DMS79 (cell line): Measurements from ENCODE around the gene GALNT2.

Source experiments
- DNase-seq: peaks from one replicate; lab custom pipeline; 2025; lab: John Stamatoyannopoulos, UW

GALNT2 gene

DNA sequence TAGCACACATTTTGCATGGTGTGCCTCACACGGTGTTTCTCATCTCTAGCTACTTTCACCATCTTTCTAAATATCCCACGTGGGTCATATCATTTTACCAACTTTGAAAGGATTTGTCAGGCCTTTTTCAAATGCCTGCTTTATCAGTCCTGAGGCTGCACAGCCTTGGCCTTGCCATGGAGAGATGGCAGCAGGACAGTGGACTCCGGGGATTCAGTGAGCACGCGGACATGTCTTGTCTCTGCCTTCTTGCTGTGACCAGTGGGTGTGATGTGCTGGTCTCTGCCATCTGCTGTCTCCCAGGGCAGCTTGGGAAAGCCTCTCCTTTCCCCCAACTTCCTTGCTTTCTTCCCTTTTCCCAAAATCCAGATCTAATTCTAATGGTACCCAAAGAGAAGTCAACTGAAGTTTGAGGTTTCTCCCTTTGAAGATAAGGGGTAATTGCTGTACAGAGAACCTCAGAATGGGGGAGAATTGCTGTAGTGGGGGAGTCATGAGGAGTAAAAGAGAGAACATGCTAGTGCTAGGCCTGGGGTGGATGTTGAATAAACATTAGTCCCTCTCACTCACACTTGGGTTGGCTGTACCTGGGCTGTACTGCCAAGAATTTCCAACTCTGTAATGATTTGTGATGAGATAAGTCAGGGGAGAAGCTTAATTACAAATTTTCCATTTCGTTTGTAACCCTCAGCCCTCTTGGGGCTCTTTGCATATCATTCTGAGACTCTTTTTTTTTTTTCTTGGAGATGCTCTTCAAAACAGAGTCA lies 99.5 kb downstream of the GALNT2 start:
- DNase-seq: no peak

DNA sequence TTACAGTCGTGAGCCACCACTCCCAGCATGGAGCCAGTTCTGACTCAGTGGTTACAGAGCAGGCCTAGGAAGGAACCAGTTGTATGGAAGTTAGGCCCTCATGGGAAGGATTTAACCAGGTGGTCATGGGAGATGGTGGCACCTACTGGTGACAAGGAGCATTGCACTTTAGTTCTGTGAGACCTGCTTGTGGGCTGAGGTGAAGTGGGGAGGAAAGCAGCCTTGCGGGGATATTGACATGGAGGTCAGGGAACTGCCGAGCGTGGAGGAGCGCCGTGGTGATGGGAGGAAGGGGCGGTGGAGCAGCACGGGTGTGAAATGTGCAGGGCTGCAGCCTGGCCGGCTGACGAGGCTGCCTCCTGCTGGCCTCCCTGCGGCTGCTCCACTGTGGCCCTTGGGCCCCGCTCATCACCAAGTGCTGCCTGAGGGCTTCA lies 100.4 kb downstream of the GALNT2 start:
- DNase-seq: no peak

DNA sequence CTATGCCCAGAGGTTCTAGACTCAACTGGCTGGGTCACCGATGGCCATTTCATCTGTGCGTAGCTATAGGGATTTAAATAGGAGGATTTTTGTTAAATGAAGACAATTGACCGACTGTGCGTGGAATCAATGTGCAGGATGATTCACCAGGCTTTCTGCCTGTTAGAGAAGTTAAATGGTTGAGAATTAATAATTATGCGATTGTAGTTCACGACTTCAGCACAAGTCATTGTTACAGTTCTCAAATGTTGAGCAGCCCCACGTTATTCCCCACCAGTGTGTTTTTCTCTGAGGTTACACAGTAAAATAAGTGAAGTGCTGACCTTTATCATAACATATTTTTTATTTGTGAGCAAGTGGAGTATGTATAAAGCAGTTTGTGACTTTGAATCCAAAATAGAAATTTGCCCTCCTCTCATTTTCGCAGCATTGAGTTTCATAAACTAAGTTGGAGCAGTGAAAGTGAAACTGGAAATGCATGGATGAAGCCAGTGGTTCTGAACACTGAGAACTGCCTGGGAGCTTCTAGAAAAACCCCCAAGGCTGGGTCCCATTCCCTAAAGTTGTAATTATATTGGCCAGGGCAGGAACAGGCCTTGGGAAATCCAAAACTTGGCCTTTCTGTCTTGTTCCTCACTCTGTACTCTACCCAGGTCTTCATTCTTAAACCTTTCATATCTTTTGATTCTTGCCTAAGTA lies 102.6 kb downstream of the GALNT2 start:
- DNase-seq: no peak

DNA sequence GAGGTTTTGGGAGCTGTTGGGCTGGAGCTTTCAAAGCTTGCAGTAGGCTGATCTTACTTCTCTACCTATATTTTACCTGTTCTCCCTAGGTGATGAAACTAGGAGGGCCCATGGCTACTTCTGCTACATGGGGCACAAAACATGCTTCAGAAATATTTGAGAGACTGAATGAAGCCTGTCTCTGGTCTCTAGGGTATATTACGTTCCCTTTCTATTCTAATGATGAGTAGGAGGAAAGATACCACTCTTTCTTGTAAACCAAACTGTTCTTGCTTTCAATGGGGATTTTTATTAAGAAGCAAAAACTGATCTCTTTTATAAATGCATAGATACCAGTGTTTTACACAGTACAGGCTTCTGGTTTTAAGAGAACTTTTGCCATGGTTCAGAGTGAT lies 103.1 kb downstream of the GALNT2 start:
- no peak for DNase-seq

DNA sequence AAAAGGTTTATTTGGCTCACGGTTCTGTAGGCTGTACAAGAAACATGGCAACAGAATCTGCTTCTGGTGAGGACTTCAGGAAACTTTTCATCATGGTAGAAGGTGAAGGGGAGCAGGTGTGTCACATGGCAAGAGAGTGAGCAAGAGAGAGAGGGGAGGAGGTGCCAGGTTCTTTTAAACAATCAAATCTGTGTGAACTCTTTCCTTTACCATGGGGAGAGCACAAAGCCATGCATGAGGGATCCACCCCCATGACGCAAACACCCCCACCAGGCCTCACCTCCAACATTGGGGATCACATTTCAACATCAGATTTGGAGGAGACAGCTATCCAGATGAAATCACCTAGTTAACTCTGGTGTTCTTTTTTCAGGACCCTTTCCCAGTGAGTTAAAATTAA lies 103.6 kb downstream of the GALNT2 start:
- no peak for DNase-seq

DNA sequence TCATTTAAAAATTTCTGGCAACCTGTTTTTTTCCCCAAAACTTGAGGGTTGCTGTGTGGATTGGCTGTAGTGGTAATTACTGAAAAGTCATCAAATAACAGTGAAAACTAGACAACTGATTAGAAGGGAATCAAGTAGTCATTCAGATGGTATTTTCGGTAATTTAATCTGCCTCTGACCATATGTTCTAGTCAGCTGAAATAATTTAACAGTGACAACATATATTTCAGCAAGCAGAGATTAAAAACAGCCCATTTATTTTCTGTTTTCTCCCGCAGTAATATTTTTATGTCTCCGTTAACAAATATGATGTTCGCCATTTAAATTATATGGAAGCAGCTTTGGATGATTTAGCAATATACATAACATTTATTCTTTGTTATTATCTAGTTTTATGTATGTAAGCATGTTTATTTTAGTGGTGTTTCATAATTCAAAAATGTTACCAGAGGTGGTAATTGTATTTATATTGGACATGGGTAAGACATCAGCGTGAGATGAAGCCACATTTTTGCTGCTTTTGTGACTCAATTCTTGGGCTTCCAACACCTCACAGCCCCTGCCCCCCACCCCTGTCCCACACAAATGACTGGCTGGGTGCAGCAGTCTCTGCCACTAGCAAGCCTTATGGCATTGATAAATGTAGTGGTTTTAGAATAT lies 104.4 kb downstream of the GALNT2 start:
- DNase-seq: no peak

DNA sequence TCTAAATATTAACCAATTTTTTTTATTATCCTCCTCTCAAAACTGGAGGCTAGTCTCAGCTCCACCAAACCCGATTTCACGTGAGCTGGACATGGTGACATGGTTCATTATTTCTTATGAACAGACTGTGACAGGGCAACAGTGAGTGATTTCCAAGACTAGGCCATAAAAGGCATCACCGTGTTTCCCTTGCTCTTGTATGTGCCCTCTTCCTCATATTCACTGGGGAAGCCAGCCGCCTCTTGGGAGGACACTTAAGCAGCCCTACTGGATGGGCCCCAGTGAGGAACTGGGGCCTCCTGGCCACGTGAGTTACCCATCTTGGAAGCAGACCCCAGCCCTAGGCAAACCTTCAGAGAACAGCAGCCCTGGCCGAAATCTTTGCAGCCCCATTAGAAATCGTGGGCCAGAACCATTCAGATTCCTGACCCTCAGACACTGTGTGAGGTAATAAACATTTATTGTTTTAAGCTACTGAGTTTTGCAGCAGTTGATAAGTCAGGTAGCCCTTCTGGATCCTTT lies 105.0 kb downstream of the GALNT2 start:
- no peak for DNase-seq

DNA sequence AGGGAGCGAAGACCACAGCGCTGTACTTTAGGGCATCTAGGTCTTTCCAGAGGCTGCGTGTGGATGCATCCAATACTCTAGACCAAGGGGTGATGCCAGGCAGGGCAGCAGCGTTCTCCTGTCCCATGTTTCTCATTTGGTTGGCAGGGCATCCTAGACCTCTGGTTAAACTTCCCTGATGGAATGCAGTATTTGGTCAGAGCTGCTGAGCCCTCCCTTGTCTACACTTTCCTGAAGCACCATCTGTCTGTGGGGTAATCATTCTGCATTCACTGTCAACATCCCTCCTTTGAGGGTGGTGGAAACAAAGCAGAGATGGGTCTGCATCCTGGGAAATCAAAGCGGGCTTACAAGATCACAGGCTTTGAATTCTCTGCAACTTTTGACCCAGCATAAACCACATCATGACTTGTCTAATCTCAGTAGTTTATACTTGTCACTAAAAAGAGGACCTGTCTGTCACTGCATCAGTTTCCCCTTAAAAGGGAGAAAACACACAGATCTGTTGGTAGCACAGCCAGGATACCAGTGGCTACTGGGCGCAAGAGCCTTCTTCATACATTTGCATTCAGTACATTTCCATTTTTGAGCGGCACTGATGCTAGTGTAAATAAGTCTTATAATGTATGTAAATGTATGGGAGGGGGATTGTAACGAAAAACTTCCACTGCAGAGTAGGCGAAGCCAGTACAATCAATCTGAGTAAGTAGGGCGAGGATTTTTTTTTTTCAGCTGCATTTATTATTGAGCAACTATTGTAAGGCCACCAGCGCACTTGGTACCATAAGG lies 106.3 kb downstream of the GALNT2 start:
- no peak for DNase-seq

DNA sequence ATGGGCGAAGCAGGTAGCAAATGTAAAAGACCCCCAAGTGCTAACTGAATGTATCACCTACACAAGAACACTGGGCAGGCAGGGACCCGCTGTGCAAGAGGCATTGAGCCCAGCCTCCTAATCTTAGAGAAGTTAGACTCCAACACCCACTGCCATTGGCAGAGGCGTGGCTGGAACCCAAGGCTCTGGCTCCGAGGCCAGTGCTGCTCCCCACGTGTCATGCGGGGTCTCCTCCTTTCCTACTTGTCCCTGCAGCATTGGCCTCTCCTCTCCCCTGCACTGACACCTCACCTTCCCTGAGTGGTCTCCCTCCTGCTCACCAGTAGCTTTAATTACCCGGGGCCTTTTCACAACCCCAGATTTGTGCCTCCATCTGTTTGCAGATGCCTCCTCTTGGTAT lies 107.0 kb downstream of the GALNT2 start:
- no peak for DNase-seq

DNA sequence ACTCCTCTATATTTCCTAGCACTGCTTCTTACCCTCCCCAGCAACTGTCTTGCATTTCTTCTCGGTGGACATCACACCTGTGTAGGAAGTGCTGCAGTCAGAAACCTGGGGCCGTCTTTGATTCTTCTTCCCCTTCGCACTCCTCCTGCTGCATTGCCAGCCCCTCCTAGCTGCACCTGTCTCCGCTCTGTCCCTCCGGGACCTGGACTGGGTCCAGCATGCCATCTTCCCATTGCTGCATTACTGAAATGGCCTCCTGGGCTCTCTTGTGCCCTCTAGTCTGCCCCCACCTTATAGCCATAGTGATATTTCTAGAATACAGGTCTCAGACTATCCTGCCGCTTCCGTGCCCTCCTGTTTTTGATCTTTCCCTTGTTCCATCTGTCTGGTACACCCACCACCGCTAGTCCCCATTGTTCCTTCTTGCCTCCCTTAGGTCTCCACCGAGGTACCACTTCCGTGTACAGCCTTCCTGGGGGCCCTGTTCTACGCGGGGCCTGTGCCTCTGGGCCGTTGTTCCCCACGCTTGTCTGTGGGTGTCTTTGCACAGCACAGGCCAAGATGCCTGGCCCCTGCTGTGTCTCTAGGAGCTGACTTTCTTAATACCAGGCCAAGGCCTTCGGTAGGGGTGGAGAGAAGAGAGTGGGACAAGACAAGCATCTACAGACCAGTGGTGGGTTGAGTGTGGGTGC lies 107.6 kb downstream of the GALNT2 start:
- no peak for DNase-seq

DNA sequence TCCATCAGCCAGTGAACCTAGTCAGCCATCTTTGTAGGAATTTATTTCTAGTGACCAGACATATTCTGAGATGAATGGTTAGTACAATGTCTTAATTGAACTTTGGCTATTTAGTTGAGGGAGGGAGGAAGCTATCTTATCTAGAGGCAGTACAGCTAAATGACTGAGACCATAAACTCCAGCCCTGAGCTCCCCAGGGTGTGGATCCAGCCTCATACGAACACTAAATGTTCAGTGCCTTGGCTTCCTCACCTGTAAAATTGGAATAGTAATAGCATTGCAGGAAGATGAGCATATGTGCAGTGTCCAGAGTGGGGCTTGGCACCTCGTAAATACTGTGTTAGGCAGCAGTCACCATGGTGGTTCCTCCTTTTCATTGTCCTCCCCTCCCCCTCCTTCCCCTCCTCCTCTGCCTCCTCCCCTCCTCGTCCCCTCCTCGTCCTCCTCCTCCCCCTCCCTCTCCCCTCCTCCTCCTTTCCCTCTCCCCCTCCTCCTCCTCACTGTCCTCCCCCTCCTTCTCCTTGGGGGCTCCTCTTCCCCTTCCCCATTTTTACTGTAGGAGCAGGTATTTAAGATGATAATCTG lies 108.2 kb downstream of the GALNT2 start:
- DNase-seq: no peak

DNA sequence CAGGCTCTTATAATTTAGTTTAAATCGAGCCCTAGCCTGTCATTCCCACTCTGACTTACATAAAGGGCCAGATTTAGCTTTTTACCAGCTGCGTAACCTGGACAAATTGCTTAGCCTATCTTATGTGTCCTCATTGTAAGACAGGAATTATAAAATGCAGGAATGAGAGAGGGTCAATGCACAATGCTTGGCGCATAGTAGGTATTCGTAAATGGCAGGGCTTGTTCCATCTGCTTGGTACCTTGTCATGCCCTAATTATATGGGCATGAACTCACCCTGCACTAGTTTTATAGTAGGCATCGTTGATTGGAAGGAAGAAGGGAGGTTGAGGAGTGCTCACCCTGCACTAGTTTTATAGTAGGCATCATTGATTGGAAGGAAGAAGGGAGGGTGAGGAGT lies 108.8 kb downstream of the GALNT2 start:
- DNase-seq: no peak

DNA sequence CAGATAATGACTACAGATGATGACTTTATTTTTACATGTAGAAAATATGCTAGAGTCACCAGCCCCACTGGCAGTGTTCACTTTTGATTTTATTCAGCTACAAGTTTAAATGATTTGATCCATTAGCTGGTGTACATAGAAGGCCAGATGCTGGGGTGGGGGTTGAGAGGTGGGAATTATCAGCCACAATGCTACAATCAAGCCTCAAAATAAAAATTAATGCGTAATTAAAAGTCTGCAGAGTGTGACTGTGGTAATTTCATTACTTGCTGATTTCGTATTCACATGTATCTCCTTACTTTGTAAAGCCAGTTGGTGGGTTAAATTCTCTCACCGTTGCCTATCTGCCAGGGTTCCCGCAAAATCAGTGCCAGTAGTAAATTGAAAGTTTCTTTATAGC lies 109.3 kb downstream of the GALNT2 start:
- DNase-seq: no peak

DNA sequence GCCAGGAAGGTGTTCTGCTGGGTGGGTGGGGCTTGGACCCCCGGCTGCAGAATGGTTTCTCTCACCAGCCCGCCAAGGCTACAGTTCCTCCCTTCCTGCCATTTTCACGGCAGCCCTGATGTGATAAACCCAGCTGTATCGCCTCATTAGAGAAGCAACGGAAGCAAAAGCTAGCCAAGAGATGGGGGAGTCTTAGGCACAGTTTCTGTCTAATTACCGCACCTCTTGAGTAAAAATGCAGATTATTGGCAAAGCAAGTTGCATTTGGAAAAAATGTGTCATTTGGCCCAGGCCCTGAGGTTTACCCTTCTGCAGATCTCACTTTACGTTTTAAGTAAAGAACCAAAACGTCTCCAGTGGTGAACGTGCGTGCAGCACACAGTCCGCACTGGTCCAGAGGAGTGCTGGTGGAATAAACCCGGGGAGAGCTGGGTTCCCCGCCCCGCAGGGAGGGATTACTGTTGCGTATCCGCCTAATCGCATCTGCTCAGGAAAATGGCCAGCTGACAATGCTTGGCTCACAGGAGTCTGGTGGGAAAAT lies 109.9 kb downstream of the GALNT2 start:
- no peak for DNase-seq

DNA sequence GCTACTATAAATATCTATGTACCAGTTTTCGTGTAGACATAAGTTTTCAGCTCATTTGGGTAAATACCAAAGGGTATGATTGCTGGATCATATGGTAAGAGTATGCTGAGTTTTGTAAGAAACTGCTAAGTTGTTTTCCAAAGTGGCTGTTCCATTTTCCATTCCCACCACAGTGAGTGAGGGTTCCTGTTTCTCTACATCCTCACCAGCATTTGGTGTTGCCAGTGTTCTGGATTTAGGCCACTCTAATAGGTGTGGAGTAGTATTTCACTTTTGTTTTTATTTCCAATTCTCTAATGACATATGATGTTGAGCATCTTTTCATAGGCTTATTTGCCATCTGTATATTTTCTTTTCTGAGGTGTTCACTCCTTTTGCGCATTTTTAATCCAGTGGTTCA lies 112.2 kb downstream of the GALNT2 start:
- no peak for DNase-seq

DNA sequence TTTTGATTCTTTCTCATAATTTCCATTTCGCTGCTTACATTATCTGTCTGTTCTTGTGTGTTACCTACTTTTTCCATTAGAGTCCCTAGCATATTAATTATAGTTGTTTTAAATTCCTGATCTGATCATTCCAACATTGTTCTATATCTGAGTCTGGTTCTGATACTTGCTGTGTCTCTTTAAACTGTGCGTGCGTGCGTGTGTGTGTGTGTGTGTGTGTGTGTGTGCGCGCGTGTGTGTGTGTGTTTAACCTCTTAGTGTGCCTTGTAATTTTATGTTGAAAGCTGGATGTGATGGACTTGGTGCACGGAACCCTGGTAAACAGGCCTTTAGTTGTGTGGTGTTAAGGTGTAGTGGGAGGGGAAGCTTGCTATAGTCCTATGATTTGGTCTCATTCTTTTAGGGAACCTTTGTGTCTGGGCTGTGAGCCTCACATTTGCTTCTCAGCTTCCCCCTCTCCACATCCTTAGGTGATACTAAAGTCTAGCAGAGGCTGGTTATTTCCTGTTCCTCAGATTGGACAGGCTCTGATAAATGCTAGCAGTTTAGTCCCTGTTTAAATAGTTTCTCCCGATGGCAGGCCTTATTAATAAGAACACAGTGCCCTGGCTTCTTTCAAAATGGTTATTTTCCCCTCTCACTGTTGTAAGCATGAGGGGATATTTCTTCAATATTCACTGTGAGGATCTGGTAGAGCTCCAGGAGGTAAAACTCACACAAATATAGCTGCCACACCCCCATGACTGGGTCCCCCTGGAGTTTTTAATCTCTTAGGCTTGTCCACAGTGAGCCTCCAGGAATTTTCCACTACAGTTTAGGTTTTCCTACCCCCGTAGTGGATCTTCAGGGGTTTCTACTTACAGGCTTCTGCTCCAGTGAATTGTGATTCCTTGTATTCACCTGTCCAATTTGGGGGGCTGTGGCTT lies 118.3 kb downstream of the GALNT2 start:
- peak; percentile 36 for DNase-seq

DNA sequence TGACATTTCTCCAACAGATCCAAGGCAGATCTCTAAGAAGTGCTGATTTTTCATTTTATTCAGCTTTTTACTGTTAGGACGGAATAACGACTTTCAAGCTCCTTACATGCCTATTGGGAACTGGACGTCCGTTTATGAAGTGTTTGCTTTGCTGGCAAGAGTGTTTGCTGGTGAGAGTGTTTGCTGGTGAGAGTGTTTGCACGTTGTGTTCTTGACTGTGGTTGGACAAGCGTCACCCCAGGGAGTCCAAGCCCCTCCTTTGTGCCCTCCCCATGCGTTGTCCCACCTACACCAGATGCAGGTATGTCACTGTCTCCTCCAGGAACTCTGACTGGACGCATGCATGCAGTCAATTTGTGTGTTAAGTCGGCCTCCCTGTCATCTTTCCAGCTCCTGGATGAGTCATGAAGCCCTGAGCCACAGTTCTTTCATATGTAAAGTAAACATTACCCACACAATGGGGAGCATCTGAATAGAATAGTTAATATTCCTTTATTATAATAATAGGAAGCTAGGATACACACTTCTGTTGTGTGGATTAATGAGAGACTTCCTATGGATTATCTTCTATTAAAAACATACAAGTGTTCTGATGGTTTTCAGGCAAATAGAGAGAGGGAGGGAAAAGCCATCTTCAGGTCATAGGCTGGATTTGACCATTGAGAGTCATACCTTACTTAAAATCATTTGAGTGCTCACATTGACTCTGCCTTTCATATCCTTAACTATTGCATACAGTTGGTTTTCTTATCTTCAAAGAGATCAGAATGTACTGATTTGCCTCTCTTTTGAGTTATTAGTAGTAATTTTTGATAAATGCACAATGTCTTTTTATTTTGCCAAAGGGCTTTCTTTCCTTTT lies 119.2 kb downstream of the GALNT2 start:
- peak; percentile 95 for DNase-seq

DNA sequence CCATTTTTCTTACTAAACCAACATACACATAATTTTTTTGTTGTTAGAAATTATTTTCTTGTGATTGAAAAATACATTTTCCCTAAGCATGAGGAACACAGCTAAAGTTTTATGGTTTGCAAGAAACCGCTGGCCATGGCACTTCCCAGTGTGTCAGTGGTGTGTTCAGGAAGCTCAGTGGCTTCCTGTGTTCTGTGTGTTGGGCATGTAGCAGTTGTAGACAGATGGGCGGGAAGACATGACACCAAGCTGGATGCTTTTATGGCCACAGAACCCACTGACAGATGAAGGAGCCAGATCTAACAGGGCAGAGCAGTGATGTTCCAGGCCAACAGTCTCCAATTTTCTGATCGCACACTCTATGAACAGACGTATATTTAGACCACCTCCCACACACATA lies 119.8 kb downstream of the GALNT2 start:
- DNase-seq: no peak

DNA sequence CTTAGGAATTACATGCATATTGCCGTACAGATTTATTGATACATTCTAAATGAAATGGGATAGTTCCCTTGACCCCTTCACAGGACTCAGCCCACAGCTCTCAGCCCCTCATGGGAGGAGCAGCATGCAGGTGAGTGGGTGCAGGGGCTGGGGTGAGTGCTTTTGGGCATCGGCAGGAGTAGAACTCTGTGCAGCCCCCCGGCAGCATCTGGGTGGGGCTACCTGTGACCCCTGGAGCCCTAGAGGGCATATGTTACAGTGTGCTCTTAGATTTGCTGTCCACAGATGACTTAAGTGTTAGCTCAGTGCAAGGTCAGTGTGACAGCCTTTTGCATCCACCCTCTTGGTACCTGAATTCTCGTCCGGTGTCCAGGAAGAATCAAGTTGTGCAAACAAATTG lies 120.3 kb downstream of the GALNT2 start:
- DNase-seq: no peak
